Fibroblast of skin of right biceps (primary cell): ENCODE results near the gene FAM107B.
A peak's percentile ranks its signal among the peaks of the same experiment; 100 is the strongest.
"Not testable (repeated sequence)": the region's sequence is repeated elsewhere in the genome, so short reads cannot be mapped to it uniquely, and the experiment has no call there.

Source experiments
- DNase-seq: peaks from one replicate; pipeline ENCODE4 v3.0.0-alpha.2; 2013

Gene FAM107B

DNA sequence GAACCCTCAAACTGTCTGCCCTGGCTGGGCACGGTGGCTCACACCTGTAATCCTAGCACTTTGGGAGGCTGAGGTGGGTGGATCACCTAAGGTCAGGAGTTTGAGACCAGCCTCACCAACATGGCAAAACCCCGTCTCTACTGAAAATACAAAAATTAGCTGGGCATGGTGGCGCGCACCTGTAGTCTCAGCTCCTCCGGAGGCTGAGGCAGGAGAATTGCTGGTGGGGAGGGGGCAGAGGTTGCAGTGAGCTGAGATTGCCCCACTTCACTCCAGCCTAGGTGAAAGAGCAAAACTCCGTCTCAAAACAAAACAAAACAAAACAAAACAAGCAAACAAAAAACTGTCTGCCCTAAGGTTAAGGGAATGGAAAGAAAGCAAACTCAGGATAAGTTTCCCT is 115.6 kb downstream of the FAM107B start:
- not testable (repeated sequence) for DNase-seq

DNA sequence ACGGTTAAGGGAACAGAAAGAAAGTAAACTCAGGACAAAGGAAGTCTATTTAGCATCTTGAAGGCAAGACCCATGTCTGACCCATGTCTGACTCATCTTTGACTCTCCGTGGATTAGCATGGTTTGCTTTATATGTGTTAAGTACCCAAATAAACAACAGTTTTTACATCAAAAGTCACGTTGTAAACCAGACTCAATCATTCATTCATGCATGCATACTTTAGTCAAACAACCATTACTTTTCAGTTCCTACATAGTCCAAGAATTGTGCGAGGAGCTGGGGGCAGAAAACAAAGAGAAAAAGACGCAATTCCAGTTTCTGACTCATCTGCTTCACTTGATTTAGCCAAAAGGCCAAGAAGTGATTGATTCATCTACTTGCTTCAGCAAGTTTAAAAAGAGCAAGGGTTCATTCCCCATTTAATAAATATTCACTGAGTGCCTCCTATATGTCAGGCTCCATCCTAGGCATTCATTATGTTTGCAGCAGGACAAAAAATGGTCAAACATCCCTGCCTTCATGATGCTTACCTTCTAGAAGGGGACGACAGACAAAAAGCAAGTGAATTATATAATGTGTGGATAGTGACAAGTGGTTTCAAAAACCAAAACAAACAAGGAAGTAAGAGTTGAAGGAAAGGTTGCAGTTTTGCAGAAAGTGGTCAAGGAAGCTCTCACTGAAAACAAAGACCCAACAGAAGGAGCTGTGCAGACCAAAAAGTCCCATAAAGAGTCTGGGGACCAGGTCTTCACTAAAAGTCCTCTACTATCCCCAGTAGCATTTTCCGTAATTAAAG is 116.2 kb downstream of the FAM107B start:
- DNase-seq, result peak; percentile 57

DNA sequence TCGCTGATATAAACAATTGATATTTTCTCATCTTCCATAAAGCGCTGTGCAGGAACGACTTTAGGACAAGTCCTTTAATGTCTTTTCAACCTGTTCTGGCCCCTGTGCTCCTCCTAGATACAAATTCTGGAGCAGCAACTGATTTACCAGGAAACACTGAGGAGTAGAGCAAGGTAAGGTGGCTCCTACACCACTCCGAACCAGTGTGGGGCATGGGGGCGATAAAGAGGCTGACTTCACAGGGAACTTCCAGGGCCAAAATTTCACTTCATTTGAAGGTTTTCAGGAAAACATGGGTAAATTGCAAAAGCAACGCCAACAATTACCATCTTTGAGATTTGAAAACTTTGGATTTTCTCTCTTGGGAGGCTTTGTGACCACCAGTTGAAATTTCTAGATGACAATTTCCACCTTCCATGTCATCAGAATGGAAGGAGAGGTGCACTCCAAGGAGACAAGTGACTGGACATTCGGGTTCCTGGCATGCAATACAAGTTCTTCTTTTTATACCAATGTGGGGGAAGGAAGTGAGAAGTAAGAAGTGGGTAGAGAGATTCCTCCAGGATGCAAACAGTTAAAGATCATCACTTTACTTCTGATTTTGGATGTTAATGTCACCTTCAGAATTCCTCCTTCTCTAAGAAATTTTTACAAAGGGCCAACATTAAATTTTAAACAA is 118.5 kb downstream of the FAM107B start:
- no peak for DNase-seq

DNA sequence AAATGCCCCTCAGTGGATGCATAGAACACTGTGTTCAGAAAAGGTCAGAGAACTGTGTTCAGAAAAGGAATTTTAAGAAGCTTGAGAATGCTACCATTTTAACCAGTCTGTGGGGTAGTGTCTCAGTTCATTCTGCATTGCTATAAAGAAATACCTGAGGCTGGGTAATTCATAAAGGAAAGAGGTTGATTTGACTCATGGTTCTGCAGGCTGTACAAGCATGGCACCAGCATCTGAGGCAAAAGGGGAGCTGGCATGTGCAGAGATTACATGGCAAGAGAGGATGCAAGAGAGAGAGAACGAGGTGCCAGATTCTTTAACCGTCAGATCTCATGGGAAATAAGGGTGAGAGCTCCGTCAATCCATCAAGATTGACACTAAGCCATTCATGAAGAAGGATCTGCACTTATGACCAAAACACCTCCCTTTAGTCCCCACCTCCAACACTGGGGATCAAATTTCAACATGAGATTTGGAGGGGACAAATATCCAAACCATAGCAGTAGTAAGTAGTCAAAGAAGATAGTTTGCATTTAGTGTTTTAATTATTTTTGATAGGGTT is 119.8 kb downstream of the FAM107B start:
- DNase-seq, result no peak

DNA sequence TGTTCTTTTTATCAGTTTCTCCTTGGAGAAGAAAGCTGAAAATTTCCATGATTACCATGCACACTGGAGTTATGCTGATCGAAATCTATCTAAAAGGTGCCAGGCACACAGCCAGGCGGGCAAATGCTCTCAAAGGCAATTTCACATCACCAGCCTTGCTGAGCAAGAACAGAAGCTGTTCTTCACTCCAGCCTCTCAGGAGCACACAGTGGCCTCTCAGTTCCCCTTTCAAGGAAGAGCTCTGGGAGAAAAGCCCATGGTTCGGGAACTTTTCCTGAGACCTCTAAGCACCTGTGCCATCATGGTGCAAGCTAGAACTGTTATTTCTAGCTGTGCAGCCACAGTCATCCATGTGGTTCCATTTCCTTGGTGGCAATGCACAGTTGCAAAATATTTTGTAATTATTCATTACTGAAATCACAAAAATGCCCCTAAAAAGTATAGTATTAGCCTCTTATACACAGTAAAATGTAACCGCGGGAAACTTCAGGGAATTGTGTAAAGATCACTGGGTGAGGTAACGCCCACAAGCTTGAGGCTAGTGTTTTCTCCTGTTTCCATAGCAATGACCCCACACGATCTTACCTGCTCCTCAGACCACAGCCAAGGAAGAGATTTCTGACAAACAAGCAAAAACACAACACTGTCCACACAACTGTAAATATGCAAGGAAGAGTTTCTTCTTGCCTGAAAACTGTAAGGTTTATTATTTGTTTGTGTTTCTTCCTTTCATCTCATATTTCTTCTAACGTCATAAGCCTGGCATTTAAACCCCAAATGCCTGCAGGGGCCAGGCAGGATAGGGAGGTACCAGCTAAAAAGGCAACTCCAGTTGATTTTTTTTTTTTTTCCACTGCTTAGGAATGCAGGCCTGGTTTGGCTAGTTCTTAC is 121.2 kb downstream of the FAM107B start:
- DNase-seq, result peak; percentile 10

DNA sequence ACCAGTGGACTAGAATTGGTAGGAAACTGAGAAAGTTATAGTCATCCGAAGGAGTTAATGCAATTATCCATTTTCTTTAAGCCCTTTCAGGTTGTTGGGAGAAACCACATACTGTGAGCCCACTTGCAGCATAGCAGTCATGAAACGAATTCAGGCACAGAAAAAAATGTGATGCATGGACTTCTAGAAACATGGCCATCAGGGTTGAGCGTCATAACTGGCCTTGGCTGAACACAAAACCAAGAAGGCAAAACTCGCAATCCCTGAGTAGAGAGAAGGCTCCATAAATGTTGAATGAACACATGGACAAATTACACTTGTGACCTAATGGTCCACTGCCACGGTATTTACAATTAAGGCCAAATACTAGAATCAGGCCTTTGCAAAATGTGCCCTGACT is 121.9 kb downstream of the FAM107B start:
- no peak for DNase-seq

DNA sequence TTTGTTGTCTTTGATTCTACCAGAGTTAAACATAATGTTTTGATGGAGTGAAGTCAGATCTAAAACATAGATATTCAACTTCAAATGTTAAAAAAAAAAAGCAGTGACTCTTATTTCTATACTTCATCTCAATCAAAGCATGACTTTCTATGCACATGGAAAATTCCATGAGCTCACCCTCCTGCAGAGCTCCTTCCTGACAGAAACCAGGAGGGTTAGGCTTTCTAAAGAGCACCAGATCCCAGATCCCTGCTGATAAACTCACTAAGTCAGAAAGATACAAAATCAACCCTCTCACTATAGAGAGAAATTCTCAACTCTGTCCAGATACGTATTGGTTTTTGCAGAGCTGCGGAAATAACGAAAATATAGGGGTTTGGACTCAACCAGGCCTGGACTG is 122.6 kb downstream of the FAM107B start:
- DNase-seq, result no peak

DNA sequence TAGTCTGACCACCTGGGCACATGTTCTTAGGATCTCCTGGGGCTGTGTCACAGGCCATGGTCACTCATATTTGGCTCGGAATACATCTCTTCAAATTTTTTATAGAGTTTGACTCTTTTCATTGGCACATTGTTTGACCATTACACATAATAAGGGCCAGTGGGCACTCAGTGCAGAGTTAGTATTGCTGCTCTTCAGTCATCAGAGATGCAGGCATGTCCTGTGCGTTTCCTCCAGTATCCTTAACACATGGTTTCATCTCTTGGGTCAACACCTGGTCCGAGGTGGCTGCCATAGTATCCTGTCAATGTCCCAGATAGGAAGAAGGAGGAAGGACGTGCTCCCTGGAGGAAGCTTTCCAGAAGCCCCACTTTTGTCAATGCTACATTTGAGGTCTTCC is 125.0 kb downstream of the FAM107B start:
- DNase-seq, result no peak

DNA sequence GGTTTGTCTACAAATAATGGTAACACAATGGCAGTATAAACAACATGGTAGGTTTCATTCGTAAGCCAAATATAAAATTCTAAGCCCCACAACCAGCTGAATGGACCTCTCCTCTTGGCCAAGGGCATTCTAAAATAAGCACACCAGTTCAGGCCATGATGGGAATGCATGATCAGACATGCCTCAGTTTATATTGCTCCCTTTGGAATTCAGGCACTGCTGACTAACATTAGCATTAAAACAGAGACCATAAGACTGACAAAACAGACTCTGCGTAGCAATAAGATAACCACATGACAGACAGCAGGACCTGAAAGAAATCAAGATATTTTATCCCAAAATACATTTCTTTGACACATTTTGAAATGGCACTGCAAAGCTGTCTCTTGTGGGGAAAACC is 125.8 kb downstream of the FAM107B start:
- DNase-seq, result no peak

DNA sequence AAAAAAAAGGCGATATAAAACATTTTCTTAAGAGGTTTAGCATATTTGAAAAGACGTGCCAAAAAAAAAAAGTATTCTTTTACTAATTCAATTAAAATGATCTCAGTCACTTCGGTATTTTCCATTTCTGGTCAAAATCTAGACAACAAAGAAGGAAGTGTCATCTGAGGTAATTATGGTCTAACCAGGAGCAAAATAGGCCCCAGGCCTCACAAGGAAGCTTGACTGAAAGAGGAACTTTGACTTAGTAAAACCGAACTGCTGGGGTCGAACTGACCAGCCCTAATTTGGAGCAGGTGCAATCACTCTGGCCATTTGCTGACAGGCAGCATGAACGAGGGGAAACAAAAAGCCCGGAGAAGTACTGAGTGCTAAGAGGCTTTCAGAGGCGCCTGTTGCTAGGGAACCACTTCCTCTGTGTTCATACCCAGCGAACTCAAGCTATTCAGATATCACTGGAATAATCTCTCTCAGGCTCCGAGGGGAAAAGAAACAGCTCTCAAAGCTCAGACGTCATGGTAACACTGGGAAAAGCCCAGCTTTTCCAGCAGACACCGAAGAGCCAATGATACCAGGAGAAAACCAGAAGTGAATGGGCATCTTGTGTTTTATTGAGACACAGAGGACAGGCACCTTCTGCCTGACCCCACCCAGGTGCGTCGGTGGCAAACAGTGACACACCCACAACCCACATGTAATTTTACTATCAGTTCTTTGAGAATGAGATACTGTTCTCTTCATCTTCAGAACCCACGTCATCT is 126.5 kb downstream of the FAM107B start:
- DNase-seq, result peak; percentile 14

DNA sequence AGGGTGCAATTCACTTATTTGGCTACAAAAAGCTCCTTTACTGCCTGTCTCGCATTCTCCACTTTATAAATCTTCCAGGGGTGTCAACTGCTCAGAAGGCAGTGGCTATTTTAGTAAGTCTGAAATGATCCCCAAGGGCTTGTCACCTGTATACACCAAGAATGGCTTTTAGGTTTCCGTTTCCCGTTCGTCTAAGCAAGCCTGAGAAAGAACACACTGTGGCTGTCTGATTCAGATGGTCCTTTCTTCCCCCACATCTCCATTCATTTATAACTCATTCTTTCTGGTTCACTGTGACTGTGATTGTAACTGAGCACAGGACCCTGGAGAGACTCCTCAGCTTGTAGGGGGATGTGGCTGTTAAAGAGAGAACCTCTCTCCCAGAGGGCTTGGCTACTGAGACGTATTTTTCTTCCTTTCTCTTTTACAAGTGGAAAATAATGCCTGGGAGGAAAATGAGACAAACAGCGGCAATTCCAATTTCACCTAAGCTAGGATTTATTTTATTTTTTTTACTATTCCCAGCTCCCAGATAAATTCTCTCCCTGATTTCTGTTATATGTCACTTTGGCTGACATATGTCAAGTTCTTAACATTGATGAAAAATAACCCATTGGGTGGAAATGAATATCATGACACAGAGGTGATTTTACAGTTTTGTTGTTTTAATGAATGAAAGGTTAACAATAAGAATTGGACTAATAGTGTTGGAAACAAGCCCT is 129.3 kb downstream of the FAM107B start:
- no peak for DNase-seq

DNA sequence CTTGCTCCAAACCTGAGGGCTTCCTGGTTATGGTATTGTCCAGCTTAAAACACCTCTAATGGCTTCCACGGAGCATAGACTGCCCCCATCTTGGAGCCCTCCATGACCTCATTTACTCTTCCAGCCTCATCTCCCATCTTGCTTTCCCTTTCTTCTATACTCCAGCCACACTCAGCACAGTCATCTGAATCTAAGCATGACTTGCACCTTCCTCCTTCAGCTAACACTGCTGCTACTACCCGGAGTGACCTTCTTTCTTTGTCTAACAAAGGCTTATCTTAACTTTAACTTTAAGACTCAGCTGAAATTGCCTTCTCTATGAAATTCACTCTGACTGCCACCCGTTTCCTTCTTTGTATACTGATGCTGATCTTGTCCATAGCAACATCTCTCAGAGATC is 135.1 kb downstream of the FAM107B start:
- no peak for DNase-seq

DNA sequence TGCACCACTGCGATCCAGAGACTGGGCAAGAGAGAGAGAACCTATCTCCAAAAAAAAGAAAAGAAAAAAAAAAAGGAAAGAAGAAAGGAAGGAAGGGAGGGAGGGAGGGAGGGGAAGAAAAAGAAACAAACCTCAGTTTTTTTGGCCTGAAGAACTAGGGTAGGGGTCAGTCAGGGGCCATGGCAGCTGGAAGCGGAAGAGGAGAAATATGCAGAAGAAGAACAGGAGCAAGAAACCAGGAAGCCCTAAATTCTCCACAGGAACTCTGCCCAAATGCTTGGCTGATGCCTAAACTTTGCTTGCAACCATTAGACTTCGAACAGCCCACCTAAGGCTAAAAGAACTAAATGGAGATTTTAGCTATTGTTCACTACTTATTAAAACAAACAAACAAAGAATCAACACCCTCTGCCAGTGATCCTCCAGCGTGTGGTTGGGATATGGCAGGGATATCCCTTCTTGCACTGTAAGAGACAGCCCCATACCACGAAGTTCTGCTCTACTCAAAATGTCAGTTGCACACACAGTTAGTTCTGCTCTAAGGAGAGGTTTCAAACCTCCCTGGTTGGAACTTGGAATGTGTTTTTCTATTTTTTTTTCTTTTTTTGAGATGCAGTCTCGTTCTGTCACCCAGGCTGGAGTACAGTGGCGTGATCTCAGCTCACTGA is 139.5 kb downstream of the FAM107B start:
- DNase-seq, result no peak

DNA sequence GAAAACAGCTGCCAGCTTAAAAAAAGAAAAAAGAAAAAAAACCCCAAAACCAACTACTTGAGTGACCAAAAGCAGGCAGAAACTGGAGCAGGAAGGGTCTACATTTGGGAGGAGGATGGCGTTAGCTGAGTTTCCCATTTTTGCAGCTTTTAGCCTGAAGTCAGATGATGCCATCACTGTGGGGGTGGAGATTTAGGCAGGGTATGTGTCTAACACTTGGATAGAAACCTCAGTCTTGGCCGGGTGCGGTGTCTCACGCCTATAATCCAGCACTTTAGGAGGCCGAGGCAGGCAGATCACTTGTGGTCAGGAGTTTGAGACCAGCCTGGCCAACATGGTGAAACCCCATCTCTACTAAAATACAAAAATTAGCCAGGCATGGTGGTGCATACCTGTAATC is 140.1 kb downstream of the FAM107B start:
- not testable (repeated sequence) for DNase-seq

DNA sequence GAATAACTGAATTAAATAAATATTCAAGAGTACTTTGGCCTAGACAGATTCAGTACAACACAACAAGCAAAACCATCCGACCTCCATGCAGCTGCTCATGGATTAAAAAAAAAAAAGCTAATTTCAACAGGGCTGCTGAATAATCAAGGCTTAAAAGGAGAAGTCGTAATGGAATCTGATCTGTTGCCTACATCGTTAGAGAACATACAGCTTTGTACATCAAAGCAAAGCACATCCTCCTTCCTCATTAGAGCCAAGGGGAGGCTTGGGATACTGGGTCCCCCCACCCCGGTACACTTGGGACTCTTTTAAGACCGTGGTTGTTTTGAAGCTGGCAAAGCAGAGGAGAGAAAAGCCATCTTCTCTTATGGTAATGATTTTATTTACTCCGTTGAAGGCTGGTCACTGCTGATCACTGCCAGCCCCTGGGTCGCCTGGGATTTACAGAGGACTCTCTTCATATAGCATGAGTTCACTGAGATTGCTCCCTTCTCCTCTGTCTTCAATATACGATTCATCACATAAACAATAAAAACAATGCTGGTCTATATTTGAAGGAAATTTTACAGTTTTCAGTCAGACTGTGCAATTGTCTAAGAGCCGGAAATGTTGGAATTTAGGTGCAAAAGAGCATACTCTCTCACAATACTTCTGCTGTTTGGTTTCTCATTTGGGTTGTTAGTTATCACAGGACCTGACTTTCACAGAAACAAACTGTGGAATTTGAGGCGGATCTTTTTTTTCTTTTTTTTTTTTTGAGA is 148.8 kb downstream of the FAM107B start:
- no peak for DNase-seq

DNA sequence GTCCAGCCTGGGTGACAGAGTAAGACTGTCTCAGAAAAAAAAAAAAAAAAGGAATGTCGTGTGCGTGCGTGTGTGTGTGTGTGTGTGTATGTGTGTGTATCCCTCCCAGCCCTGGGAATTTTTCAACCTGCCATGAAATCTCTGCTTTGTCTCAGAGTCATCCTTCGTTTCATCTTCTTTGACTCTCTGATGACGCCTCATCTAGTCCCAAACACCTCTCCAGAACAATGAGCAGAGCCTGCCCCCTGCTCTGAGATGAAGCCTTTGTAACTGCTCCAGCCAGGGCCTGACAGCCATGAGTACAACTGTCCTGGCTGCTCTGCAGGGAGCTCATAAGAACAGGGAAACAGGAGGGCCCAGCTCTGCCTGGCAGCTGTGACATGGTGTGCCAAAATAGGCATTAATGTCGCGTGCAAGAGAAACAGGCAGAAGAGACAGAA is 149.5 kb downstream of the FAM107B start:
- DNase-seq, result no peak

DNA sequence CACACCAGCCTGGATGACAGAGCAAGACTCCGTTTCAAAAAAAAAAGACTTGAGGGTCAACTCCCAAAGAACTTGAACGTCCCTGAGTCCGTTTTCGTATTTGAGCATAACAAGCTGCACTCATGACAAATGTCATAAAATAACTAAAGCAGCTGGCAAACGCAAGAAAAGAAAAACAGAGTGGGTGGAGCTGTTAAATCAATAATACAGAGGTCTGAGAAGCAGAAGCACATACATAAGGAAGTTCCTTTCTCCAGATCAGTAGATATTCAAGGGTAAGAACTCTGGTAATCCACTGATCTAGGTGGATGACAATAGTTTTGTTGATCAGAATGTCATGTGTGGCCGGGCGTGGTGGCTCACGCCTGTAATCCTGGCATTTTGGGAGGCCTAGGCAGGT is 150.1 kb downstream of the FAM107B start:
- no peak for DNase-seq

DNA sequence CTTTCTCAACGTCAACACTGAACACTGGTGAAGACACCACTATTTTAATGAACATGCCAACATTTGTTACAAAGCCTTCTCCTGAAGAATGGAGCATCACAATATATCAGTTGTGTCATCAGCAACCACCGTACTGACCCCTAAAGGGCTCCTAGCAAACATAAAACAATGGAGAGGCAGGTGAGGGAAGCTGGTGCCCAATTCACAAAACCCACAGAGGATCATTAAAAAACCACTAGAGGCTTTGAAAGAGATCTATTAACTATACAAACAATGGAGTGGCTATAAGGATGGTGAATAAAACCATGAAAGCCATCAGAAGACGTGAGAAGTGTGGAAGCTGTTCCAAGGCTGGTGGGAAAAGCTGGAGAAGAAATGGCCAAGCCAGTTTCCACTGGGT is 150.8 kb downstream of the FAM107B start:
- DNase-seq, result no peak

DNA sequence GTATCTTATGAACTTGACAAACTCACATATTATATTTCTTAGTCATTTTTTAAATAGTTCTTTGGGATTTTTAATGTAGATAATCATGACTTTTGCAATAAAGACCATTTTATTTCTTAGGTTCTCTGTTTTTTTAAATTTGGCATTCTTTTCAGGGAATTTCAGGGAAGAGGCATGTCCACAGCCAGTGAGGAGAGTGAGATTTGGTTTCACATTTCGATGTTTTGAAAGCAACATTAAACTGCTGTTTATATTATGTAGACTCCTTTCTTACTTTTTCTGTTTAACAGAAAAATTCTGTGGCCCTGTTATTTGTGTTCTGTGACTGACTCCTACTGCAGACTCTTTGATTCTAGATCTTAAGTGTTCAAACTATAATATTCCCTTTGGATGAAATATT is 153.7 kb downstream of the FAM107B start:
- no peak for DNase-seq

DNA sequence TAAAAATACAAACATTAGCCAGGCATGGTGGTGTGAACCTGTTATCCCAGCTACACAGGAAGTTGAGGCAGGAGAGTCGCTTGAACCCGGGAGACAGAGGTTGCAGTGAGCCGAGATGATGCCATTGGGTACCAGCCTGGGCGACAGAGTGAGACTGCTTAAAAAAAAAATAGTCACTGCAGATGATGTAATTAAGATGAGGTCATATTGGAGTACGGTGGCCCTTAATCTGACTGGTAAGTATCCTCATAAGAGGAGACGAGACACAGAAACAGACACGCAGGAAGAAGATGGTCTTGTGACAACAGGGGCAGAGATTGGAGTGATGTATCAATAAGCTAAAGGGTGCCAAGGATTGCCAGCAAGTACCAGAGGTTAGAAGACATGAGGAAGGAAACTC is 156.0 kb downstream of the FAM107B start:
- DNase-seq, result no peak
